Adrenal gland (tissue), 12 donors: ENCODE results near the gene PEX10. TPM values are rescaled to one million over a fixed set of nuclear protein-coding genes. Genes with fewer than 3 reads are reported as not detected.

Experiments used
- DNase-seq, 7 donors: peaks; one replicate each; pipeline ENCODE4 v3.0.0-alpha.2; 2019 to 2020
- H3K27ac ChIP-seq, 5 donors: fragments of 200-600 bp; sonication (generic) in 4 of 5; 1 replicate in 3 of 5; 2 replicates in 2 of 5; pipeline versions ENCODE4 v1.5.1 to v1.8.0; 2016 to 2020; ENCODE audit warnings: mild to moderate bottlenecking in 1 of 5
- H3K27me3 ChIP-seq: fragments of 200-600 bp; 2 replicates; pipeline ENCODE4 v1.8.0; 2021
- H3K36me3 ChIP-seq, 2 donors: fragments of 200-600 bp; replicated peaks in 1 of 2; 1 replicate in 1 of 2; 2 replicates in 1 of 2; pipeline versions ENCODE4 v1.5.1 to v1.8.0; 2018 to 2022
- H3K4me1 ChIP-seq, 2 donors: fragments of 200-600 bp; replicated peaks in 1 of 2; 1 replicate in 1 of 2; 2 replicates in 1 of 2; pipeline versions ENCODE4 v1.5.1 to v1.8.0; 2018 to 2021
- H3K4me3 ChIP-seq, 4 donors: fragments of 200-600 bp; sonication (generic) in 3 of 4; one replicate each; pipeline ENCODE4 v1.5.1; 2016 to 2018
- H3K9me3 ChIP-seq, 3 donors: fragments of 200-600 bp; sonication (generic) in 1 of 3; replicated peaks in 1 of 3; 1 replicate in 2 of 3; 2 replicates in 1 of 3; pipeline versions ENCODE4 v1.5.1 to v1.8.0; 2016 to 2021
- POLR2A ChIP-seq, 2 donors: fragments of 450-650 bp; IDR thresholded peaks; one replicate each; pipeline ENCODE4 v1.6.1; 2017; ENCODE audit warnings: antibody characterized with exemption in 2 of 2, mild to moderate bottlenecking in 2 of 2, moderate library complexity in 1 of 2
- WGBS, 4 donors: extraction: QIAGEN DNeasy Blood & Tissue Kit in 2 of 4; methylation state at CpG; one replicate each; pipeline versions ENCODE4 v1.1.5 to v1.1.7; 2013 to 2017; 5-methylcytosine and 5-hydroxymethylcytosine counted together
- intact Hi-C, 2 donors: fragments of 100-400 bp; cut with DNase I; formaldehyde crosslinking; loops; one replicate each; pipeline versions ENCODE4 v1.14.1 to v1.15.0; 2022 to 2023
- polyA plus RNA-seq, 3 donors: library from polyadenylated mRNA; stranded (reverse); fragments of 200-250 nt in 2 of 3; fragments of 350-450 nt in 1 of 3; fragmentation: Illumina TruSeq in 1 of 3; extraction: RNeasy Lipid Tissue Mini Kit (QIAGEN cat#74804) in 1 of 3; gene quantifications; one replicate each; pipeline ENCODE4 v1.2.3, GENCODE V29; 2013 to 2014
- total RNA-seq, 9 donors: library from RNA; depleted of rRNA in 4 of 9; stranded (reverse); fragments of >200 nt in 4 of 9; fragments of 120-200 nt in 1 of 9; fragmentation: NEBNext Ultra II Directional in 1 of 9; extraction: Animal tissue kit (Norgen Biotek cat#: 25700) in 1 of 9; gene quantifications; one replicate each; pipeline versions ENCODE4 v1.1.0 to v1.2.4, GENCODE V29; 2013 to 2023
- TF ChIP-seq, protein P1 (sequence below), 6 experiments: fragments of 450-650 bp in 4 of 6; fragments of 200-600 bp in 2 of 6; sonication (generic) in 1 of 6; IDR thresholded peaks; 1 replicate in 5 of 6; 2 replicates in 1 of 6; pipeline versions ENCODE4 v1.5.1 to v1.8.0; 2016 to 2021; ENCODE audit warnings: antibody characterized with exemption in 6 of 6, mild to moderate bottlenecking in 2 of 6, moderate library complexity in 1 of 6
- donor health status: healthy with polysubstance abuse.
- donor health status: Bipolar disorder and iron deficiency.
- donor health status: DM: yes; HTN: yes; CAD: no.
- donor health status: DM: no; HTN: no; CAD: no.
- donor health status: DM: no; HTN: no; CAD: no.
- donor health status: DM: yes; HTN: yes; CAD: no.

PEX10 gene
- total and polyA plus RNA-seq, 12 donors = 25.3 to 81.5 (median 44.7) TPM

DNA sequence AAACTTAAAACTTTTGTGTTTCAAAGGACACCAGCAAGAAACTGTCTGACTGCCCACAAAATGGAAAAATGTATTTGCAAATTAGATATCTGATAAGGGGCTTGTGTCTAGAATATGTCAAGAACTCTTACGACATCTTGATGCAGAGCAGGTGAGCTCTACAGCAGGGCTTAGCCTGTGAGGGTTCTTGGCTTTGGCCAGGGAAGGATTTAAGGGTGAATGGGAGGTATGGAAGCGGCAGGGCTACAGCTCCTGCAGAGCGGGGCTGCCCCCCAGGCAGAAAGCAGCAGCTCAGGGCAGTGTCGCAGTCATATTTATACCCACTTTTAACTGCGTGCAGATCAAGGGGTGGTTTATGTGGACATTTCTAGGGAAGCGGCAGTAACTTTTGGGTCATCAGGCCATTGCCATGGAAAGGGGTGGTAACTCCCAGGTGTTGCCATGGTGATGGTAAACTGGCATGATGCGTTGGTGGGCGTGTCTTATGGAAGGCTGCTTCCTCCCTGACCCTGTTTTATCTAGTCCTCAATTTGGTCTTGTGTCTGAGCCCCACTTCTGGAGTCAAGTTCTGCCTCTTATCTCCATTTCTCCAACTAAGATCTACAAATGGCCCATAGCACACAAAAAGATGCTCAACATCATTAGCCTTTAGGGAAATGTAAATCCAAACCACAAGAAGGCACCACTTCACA lies 44.2 kb downstream of the PEX10 start:
- 92 to 95% (median 94%) methylated on average over 8 of the region's 8 CpGs for WGBS, 4 donors
- no peaks in the 10 kb centered on the region for H3K4me1 ChIP-seq
- H3K9me3 ChIP-seq = no peaks in the 10 kb centered on the region
- intact Hi-C loops = no loop called here
- no peak overlapping the region for H3K27ac ChIP-seq
- no peak overlapping the region for H3K4me3 ChIP-seq
- no peaks in the 10 kb centered on the region for H3K36me3 ChIP-seq
- no peak for DNase-seq
- TF ChIP-seq, protein P1, sequence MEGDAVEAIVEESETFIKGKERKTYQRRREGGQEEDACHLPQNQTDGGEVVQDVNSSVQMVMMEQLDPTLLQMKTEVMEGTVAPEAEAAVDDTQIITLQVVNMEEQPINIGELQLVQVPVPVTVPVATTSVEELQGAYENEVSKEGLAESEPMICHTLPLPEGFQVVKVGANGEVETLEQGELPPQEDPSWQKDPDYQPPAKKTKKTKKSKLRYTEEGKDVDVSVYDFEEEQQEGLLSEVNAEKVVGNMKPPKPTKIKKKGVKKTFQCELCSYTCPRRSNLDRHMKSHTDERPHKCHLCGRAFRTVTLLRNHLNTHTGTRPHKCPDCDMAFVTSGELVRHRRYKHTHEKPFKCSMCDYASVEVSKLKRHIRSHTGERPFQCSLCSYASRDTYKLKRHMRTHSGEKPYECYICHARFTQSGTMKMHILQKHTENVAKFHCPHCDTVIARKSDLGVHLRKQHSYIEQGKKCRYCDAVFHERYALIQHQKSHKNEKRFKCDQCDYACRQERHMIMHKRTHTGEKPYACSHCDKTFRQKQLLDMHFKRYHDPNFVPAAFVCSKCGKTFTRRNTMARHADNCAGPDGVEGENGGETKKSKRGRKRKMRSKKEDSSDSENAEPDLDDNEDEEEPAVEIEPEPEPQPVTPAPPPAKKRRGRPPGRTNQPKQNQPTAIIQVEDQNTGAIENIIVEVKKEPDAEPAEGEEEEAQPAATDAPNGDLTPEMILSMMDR (IDR thresholded peaks at IDR 0.05) = no peak
- TF ChIP-seq POLR2A (IDR thresholded peaks at IDR 0.05) = no peak
- no peaks in the 10 kb centered on the region for H3K27me3 ChIP-seq

GRCh38 chr1:2363847-2364513 lies 48.4 kb downstream of the PEX10 start:
- Histone ChIP-seq H3K27me3 (no peaks in the 10 kb centered on the region), H3K36me3 (no peaks in the 10 kb centered on the region), H3K4me3 (no peak overlapping the region), H3K9me3 (no peaks in the 10 kb centered on the region), H3K27ac (no peak overlapping the region), H3K4me1 (no peaks in the 10 kb centered on the region)
- intact Hi-C loops = no loop called here
- DNase-seq = no peak
- 95 to 100% (median 98%) methylated on average over 2 of the region's 2 CpGs for WGBS, 4 donors
- TF ChIP-seq POLR2A (IDR thresholded peaks at IDR 0.05) = no peak
- TF ChIP-seq, protein P1 (IDR thresholded peaks at IDR 0.05) = no peak

DNA sequence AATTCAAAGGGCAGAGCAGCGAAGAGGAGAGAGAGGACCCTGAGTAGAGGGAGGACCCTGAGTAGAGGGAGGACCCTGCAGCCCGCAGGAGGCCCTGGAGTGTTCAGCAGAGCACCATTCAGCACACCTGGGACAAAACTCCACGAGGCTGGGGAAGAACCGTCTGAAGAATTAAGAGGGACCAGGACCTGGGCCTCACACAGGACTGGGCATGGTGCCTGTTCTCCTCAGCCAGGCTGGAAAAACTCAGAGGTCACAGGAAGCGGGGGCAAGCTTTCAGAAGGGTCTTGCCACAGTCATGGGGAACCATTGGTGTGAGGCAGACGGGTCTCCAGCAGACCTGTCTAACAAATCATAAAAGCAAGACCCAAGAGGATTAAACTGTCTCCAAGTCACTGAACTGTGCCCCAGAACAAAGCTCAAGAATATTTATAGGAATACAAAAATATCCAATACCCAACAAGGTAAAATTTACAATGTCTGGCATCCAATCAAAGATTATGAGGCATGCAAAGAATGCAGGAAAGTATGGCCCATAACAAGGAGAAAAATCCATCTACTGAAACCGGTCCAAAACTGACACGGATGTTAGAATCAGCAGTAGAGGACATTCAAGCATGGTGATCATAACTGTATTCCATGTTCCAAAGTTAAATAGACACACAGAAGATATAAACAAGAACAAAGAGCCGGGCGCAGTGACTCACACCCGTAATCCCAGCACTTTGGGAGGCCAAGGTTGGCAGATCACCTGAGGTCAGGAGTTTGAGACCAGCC lies 51.6 kb downstream of the PEX10 start:
- no peaks in the 10 kb centered on the region for H3K36me3 ChIP-seq
- H3K4me3 ChIP-seq = no peak overlapping the region
- no peaks in the 10 kb centered on the region for H3K4me1 ChIP-seq
- WGBS, 4 donors = 70 to 80% (median 76%) methylated on average over 10 to 11 of the region's 11 CpGs
- DNase-seq = no peak
- no peaks in the 10 kb centered on the region for H3K9me3 ChIP-seq
- no peak for TF ChIP-seq POLR2A (IDR thresholded peaks at IDR 0.05)
- TF ChIP-seq, protein P1 (IDR thresholded peaks at IDR 0.05) = no peak
- intact Hi-C loops = no loop called here
- H3K27me3 ChIP-seq = no peaks in the 10 kb centered on the region
- H3K27ac ChIP-seq = no peak overlapping the region
